Measurements from ENCODE around the gene FIGLA.

DNA sequence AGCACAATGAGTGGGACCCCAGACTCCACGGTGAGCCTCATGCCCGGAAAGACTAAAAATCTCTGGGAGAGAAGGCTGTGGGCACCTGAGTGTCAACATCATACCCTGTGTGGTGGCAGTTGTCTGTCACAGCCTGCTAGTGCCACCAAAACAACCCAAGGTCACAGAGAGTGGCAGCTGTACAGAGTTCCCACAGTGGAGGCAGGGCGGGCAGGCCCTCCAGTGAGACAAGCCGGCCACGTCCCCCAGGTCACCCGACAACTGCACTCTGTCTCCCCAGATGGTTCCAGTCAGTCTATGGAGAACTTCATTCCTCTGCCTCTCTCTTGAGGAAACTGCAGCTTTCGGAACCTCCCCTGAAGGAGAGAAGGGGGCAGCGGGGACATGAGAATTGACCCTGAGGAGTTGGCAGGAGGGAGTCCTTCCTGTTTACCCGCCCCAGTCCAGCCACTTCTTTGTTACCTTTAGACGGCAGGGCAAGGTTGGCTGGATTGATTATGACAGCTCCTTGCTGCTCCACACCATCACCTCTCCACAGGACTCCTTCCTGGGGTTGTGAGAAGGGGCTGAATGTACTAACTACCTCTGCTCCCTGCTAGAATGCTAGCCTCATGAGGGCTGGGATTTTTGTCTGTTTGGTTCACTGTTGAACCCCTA is 11.3 kb upstream of the FIGLA start:
- TF ChIP-seq, protein P1, sequence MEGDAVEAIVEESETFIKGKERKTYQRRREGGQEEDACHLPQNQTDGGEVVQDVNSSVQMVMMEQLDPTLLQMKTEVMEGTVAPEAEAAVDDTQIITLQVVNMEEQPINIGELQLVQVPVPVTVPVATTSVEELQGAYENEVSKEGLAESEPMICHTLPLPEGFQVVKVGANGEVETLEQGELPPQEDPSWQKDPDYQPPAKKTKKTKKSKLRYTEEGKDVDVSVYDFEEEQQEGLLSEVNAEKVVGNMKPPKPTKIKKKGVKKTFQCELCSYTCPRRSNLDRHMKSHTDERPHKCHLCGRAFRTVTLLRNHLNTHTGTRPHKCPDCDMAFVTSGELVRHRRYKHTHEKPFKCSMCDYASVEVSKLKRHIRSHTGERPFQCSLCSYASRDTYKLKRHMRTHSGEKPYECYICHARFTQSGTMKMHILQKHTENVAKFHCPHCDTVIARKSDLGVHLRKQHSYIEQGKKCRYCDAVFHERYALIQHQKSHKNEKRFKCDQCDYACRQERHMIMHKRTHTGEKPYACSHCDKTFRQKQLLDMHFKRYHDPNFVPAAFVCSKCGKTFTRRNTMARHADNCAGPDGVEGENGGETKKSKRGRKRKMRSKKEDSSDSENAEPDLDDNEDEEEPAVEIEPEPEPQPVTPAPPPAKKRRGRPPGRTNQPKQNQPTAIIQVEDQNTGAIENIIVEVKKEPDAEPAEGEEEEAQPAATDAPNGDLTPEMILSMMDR (IDR thresholded peaks at IDR 0.05; ENCODE audit: control extremely low read depth in 1 of 3, insufficient read depth in 1 of 3, low read depth in 1 of 3, low read length in 3 of 3) = no peak
- TF ChIP-seq SIN3A (conservative IDR thresholded peaks at IDR 0.05 in 1 of 2, IDR thresholded peaks at IDR 0.05 in 1 of 2; ENCODE audit: low read depth in 1 of 2, low read length in 2 of 2) (no peak), ZNF274 (IDR thresholded peaks at IDR 0.05; ENCODE audit: borderline replicate concordance, extremely low read depth, low read length) (no peak), TAF1 (IDR thresholded peaks at IDR 0.05; ENCODE audit: low read depth, low read length) (no peak)
